ENCODE measurements around the gene SPATA31E1.

DNA sequence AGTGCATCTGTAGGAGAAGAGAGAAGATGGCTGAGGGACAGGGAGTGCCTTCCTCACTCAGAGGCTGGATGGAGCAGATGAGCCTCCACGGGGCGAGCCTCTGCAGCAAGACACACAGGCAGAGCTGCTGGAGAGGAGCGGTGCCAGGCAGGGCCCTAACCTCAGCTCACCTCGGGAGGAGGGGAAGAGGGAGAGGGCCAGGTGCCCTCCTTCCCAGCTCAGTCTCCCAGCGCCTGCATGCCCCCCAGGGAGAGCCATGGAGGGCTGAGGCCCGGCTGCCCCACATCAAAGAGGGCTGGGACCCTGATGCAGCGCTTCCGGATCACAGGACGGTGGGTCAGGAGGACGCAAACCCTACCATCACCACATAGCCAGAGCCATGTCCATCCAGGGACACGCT, 13.6 kb upstream of the SPATA31E1 start:
- TF ChIP-seq, protein P1, sequence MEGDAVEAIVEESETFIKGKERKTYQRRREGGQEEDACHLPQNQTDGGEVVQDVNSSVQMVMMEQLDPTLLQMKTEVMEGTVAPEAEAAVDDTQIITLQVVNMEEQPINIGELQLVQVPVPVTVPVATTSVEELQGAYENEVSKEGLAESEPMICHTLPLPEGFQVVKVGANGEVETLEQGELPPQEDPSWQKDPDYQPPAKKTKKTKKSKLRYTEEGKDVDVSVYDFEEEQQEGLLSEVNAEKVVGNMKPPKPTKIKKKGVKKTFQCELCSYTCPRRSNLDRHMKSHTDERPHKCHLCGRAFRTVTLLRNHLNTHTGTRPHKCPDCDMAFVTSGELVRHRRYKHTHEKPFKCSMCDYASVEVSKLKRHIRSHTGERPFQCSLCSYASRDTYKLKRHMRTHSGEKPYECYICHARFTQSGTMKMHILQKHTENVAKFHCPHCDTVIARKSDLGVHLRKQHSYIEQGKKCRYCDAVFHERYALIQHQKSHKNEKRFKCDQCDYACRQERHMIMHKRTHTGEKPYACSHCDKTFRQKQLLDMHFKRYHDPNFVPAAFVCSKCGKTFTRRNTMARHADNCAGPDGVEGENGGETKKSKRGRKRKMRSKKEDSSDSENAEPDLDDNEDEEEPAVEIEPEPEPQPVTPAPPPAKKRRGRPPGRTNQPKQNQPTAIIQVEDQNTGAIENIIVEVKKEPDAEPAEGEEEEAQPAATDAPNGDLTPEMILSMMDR (IDR thresholded peaks at IDR 0.05): no peak
- no peak for TF ChIP-seq POLR2A (IDR thresholded peaks at IDR 0.05)

Measured in heart left ventricle (tissue), 13 donors.